ENCODE results near the gene ZNF77.
A peak's percentile ranks its signal among the peaks of the same experiment; 100 is the strongest.
"Not testable (repeated sequence)": the region's sequence is repeated elsewhere in the genome, so short reads cannot be mapped to it uniquely, and the experiment has no call there.

Gene ZNF77

GRCh38 chr19:2945575-2946184 is 909 bp upstream of the ZNF77 start:
- Histone ChIP-seq H3K27ac (peak overlapping the region; percentile 66), H3K4me1 (ENCODE audit: control insufficient read depth in 1 of 2, insufficient read depth in 1 of 2, low read depth in 1 of 2, low read length in 1 of 2) (peaks cover 36 to 38% of the 10 kb centered on the region in 2 experiments), H3K4me3 (ENCODE audit: low read depth in 1 of 2, low read length in 1 of 2) (peak overlapping the region; percentile 73 to 88), H3K9me3 (peaks cover 5% of the 10 kb centered on the region), H3K27me3 (no peaks in the 10 kb centered on the region), H3K36me3 (no peaks in the 10 kb centered on the region)
- TF ChIP-seq CTCF (IDR thresholded peaks at IDR 0.05) = no peak

GRCh38 chr19:2944403-2944774 is 382 bp downstream of the ZNF77 start:
- Histone ChIP-seq H3K4me3 (ENCODE audit: low read depth in 1 of 2, low read length in 1 of 2) (peak overlapping the region; percentile 73 to 88), H3K27ac (peak overlapping the region; percentile 66), H3K4me1 (ENCODE audit: control insufficient read depth in 1 of 2, insufficient read depth in 1 of 2, low read depth in 1 of 2, low read length in 1 of 2) (peaks cover 27 to 28% of the 10 kb centered on the region in 2 experiments), H3K36me3 (no peaks in the 10 kb centered on the region), H3K9me3 (peaks cover 5% of the 10 kb centered on the region), H3K27me3 (no peaks in the 10 kb centered on the region)
- TF ChIP-seq CTCF (IDR thresholded peaks at IDR 0.05) = no peak

GRCh38 chr19:2942928-2943640 is 1.7 kb downstream of the ZNF77 start:
- no peaks in the 10 kb centered on the region for H3K36me3 ChIP-seq
- no peaks in the 10 kb centered on the region for H3K27me3 ChIP-seq
- H3K9me3 ChIP-seq = peaks cover 5% of the 10 kb centered on the region
- TF ChIP-seq CTCF (IDR thresholded peaks at IDR 0.05) = no peak
- H3K4me3 ChIP-seq (ENCODE audit: low read depth in 1 of 2, low read length in 1 of 2) = no peak overlapping the region
- H3K4me1 ChIP-seq (ENCODE audit: control insufficient read depth in 1 of 2, insufficient read depth in 1 of 2, low read depth in 1 of 2, low read length in 1 of 2) = peaks cover 26% of the 10 kb centered on the region in 2 experiments
- H3K27ac ChIP-seq = no peak overlapping the region

- H3K9me3 ChIP-seq = peaks cover 26% of the 10 kb centered on the region
- H3K36me3 ChIP-seq = peaks cover 14% of the 10 kb centered on the region
Measured at GRCh38 chr19:2935863-2936262, 8.9 kb downstream of the ZNF77 start.

GRCh38 chr19:2933490-2933910 is 11.3 kb downstream of the ZNF77 start:
- H3K4me1 ChIP-seq (ENCODE audit: control insufficient read depth in 1 of 2, insufficient read depth in 1 of 2, low read depth in 1 of 2, low read length in 1 of 2) = no peaks in the 10 kb centered on the region
- TF ChIP-seq CTCF (IDR thresholded peaks at IDR 0.05) = no peak
- H3K27me3 ChIP-seq = no peaks in the 10 kb centered on the region
- H3K36me3 ChIP-seq = peaks cover 14% of the 10 kb centered on the region
- H3K27ac ChIP-seq = no peak overlapping the region
- peaks cover 26% of the 10 kb centered on the region for H3K9me3 ChIP-seq
- H3K4me3 ChIP-seq (ENCODE audit: low read depth in 1 of 2, low read length in 1 of 2) = no peak overlapping the region

More at GRCh38 chr19:2935863-2936262, 8.9 kb downstream of the ZNF77 start:
- not testable (repeated sequence) for H3K4me3 ChIP-seq (ENCODE audit: low read depth in 1 of 2, low read length in 1 of 2); H3K4me1 ChIP-seq (ENCODE audit: control insufficient read depth in 1 of 2, insufficient read depth in 1 of 2, low read depth in 1 of 2, low read length in 1 of 2); H3K27me3 ChIP-seq; H3K27ac ChIP-seq

GRCh38 chr19:2927032-2927430 is 17.7 kb downstream of the ZNF77 start:
- Histone ChIP-seq H3K4me3 (ENCODE audit: low read depth in 1 of 2, low read length in 1 of 2) (no peak overlapping the region), H3K9me3 (peaks cover 5% of the 10 kb centered on the region), H3K4me1 (ENCODE audit: control insufficient read depth in 1 of 2, insufficient read depth in 1 of 2, low read depth in 1 of 2, low read length in 1 of 2) (no peaks in the 10 kb centered on the region), H3K27ac (no peak overlapping the region), H3K36me3 (no peaks in the 10 kb centered on the region), H3K27me3 (no peaks in the 10 kb centered on the region)
- no peak for TF ChIP-seq CTCF (IDR thresholded peaks at IDR 0.05)
